KBM-7 (cell line): Measurements from ENCODE around the gene UMODL1.

Experiments
- DNase-seq: peaks from one replicate; pipeline ENCODE4 v3.0.0-alpha.2; 2015
- in situ Hi-C: fragments of 300-500 bp; cut with MboI; formaldehyde crosslinking; loops from 2 replicates; pipeline ENCODE4 v1.14.3; 2020; ENCODE audit warnings: low sequenced_read_pairs, low pct_unique_long_range_greater_than_20kb, mixed read lengths

Gene UMODL1

DNA sequence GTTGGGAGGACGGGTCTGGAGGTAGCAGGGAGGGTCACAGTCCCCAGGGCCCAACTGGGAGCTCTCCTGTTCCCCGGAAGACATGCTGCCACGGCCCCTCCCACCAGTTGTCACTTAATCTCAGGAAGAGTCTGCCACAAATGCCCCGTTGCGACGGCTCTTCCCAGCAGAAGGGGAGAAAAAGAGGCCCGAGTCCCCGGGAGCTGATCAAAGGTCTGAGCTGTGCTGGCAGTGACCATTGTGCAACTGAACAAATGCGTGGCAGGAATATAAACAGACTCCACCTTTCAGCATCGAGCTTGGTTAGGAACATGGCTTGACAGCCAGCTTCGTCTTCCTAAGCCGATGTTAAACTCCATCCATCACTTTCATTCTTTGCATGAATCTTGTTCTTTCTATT, 33.2 kb upstream of the UMODL1 start:
- DNase-seq, result no peak
- in situ Hi-C loops, result no loop called here

GRCh38 chr21:42038393-42038792, 32.7 kb upstream of the UMODL1 start:
- DNase-seq, result no peak
- in situ Hi-C loops, result no loop called here

DNA sequence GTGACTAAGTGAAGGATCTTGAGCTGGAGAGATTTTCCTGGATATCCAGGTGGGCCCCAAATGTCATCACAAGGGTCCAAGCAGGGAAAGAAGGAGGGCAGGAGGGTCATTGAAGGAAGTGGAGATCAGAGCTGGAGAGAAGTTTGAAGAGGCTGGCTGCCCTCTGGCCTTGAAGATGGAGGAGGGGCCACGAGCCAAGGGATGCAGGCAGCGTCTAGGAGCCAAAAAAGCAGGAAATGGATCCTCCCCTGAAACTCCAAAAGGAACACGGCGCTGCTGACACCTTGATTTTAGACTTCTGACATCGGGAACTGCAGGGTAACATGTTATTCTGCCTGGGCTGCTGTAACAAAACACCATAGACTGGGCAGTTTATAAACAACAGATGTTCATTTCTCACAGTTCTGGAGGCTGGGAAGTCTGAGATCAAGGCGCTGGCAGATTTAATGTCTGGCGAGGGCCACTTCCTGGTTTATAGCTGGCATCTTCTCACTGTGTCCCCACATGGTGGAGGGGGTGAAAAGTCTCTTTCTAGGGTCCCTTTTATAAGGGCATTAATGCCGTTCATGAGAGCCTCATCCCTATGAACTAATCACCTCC, 32.2 kb upstream of the UMODL1 start:
- in situ Hi-C loops, result no loop called here
- DNase-seq, result no peak

GRCh38 chr21:42039470-42039901, 31.6 kb upstream of the UMODL1 start:
- DNase-seq, result no peak
- in situ Hi-C loops, result no loop called here

GRCh38 chr21:42039911-42040351, 31.2 kb upstream of the UMODL1 start:
- in situ Hi-C loops, result no loop called here
- no peak for DNase-seq

- in situ Hi-C loops, result no loop called here
- no peak for DNase-seq
Observed at GRCh38 chr21:42040411-42041180, 30.5 kb upstream of the UMODL1 start.

GRCh38 chr21:42041246-42041645, 29.9 kb upstream of the UMODL1 start:
- in situ Hi-C loops, result no loop called here
- DNase-seq, result no peak

- in situ Hi-C loops, result no loop called here
- DNase-seq, result no peak
Observed at GRCh38 chr21:42041711-42042110, 29.4 kb upstream of the UMODL1 start.

DNA sequence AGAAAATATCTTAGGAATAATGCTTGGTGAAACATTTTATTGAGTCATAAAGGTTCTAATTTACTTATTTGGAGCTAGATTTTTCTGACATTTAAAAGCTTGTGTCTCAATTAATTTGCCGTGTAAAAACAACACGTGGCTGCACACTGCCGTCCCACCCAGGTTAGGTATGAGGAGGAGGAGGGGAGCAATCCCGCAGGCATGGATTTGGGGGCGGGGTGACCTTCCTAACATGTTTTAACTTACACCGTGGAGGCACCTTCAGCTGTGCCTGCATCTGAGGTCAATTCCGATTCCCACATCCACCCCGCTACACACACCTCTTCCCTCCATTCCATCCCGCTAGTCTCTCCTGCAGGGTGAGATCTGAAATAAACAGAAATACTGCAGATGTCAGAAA, 28.5 kb upstream of the UMODL1 start:
- DNase-seq, result no peak
- in situ Hi-C loops, result no loop called here

DNA sequence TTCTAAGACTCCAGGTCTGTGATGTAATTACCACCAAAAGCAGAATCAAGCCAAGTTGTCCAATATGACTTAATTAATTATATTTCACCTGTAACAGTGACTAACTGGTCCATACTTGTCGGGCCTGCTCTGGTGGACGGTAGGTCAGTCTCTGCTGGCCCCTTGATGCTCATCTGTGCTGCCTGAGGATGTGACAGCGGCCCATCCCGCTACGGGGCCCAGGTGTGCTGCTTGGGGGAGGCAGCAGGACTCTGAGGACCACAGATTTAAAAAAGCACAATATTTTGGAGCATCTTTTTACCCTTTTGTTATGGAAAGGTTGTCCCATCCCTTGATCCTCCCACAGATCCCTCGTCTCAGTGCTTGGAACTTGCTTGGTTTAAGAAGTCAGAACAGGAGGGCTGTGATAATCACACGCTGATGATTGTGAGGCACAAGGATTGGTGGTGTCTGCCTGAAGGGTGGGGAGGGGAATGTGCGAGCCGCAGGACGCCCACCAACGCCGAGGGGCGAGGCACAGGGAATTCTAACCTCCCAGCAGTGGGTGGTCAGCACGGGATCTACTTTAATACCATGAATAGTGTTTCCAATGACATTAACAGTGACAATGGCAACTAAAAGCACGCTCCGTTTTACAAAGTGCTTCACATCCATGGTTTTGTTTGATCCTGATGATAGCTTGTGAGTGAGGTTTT, 27.8 kb upstream of the UMODL1 start:
- DNase-seq, result no peak
- in situ Hi-C loops, result no loop called here

- in situ Hi-C loops, result no loop called here
- DNase-seq, result no peak
Observed at GRCh38 chr21:42043961-42044360, 27.2 kb upstream of the UMODL1 start.

- in situ Hi-C loops, result no loop called here
- DNase-seq, result no peak
Observed at GRCh38 chr21:42044871-42045495, 26.1 kb upstream of the UMODL1 start.

DNA sequence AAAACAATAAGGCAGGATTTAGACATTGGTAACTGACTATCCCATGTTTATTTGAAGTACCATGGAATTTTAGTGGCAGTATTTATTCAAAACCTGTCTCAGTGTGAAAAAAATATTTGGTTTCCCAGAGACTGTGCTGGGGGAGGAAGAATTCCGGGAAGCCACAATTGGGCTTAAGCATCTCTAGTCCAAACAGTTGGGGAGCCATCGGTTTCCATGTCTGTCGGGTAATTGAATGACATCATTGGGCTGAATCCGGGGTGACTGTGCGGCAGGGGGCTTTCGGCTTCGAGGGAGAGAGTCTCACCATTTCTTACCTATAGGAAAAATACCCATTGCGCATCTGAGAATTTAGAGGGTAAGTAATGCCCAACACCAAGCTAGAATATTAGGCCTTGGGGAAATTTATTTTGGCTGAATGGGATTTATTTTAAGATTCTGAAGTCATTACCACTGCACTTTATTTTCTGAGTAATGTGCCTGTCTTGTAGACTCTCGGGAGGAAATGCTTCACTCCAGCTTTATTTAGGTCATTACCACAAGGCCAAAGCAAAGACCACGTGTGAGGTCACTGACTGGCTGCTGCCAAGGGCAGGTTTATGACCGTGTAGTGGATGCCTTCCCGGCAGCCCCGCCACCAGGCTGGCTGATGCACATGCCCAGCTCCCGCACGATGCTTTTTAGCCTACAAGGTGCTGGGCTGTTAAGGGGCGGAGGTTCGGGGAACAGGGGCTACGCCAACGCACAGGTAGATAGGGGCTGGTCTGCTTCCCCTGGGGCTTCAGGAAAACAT, 23.1 kb upstream of the UMODL1 start:
- DNase-seq, result no peak
- in situ Hi-C loops, result no loop called here

- in situ Hi-C loops, result no loop called here
- no peak for DNase-seq
Observed at GRCh38 chr21:42048870-42049577, 22.1 kb upstream of the UMODL1 start.

- DNase-seq, result no peak
- in situ Hi-C loops, result no loop called here
Observed at GRCh38 chr21:42049578-42050430, 21.3 kb upstream of the UMODL1 start.

DNA sequence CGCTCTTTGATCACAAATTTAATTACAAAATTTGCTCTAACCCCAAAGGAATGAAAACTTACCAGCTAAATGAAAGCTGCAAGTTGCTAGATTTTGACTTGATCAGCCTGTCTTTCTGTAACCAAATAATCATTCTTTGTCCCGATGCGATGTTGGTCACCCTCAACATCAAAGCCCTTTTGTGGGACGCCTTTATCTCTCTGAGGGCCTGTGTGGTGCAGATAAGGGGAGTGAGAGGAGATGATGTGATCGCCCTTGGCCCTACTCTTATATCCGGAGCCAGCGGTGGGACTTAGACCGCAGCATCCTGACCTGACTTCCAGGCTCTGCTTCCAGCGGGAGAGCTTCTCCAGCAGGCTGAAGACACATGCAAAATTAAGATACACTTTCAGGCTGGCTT, 19.3 kb upstream of the UMODL1 start:
- DNase-seq, result peak; percentile 89
- in situ Hi-C loops, result no loop called here

DNA sequence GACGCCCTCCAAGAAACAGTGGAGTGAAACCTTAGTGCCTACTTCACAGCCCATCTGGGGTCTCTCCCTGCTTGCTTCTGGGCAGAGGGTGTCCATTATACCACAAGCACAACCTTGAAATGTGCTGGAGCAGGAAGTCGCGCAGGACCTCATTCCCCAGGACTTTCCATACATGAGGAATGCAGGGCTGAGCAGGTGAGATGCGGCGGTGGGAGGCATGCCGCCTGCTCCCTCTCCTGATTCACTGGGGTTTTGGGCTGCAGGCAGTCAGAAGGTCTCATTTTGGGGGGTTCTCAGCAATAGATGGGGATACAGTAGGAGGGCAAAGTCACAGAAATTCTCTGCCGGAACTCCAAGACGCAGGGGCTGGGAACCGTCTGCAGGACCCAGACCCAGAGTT, 15.7 kb upstream of the UMODL1 start:
- in situ Hi-C loops, result no loop called here
- DNase-seq, result no peak

DNA sequence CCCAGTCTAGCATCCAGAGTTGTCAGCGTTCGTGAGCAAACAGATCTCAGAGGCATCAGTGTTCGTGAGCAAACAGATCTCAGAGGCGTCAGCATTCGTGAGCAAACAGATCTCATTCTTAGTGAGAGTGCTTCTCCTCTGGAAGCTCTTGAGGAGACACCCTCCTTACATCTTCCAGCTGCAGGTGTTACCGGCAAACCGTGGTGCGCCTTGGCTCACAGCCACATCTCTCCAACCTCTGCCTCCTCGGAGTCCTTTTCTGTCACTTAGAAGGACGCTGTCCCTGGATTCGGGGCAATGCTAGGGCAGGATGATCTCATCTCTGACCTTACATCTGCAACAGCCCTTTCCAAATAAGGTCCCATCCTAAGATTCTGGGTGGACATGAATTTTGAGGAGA, 14.6 kb upstream of the UMODL1 start:
- no peak for DNase-seq
- in situ Hi-C loops, result no loop called here
